Suprapubic skin (tissue), 3 donors: Measurements from ENCODE around the gene SDR39U1.

Experiments used
- CTCF ChIP-seq, 2 donors: fragments of 200-600 bp in 1 of 2; fragments of 450-650 bp in 1 of 2; sonication (generic) in 1 of 2; IDR thresholded peaks; one replicate each; pipeline ENCODE4 v1.5.1; 2016 to 2019; ENCODE audit warnings: antibody characterized with exemption in 2 of 2, mild to moderate bottlenecking in 1 of 2, moderate library complexity in 1 of 2
- EP300 ChIP-seq: sonication (generic); formaldehyde crosslinking; IDR thresholded peaks from one replicate; pipeline ENCODE4 v1.6.1; 2017; ENCODE audit warnings: antibody characterized with exemption
- POLR2A ChIP-seq, 2 donors: fragments of 450-650 bp; IDR thresholded peaks; one replicate each; pipeline ENCODE4 v1.6.1; 2017; ENCODE audit warnings: antibody characterized with exemption in 2 of 2, mild to moderate bottlenecking in 2 of 2, moderate library complexity in 2 of 2

GRCh38 chr14:24409956-24410355 is 32.6 kb downstream of the SDR39U1 start:
- TF ChIP-seq CTCF (IDR thresholded peaks at IDR 0.05) (no peak), POLR2A (IDR thresholded peaks at IDR 0.05) (no peak), EP300 (no peak)
